Adrenal gland (tissue), 12 donors: ENCODE results near the gene CEP70. TPM values are rescaled to one million over a fixed set of nuclear protein-coding genes. Genes with fewer than 3 reads are reported as not detected.
"Not testable (repeated sequence)": the region's sequence is repeated elsewhere in the genome, so short reads cannot be mapped to it uniquely, and the experiment has no call there.

Source experiments
- DNase-seq, 7 donors: peaks; one replicate each; pipeline ENCODE4 v3.0.0-alpha.2; 2019 to 2020
- H3K27ac ChIP-seq, 5 donors: fragments of 200-600 bp; sonication (generic) in 4 of 5; 1 replicate in 3 of 5; 2 replicates in 2 of 5; pipeline versions ENCODE4 v1.5.1 to v1.8.0; 2016 to 2020; ENCODE audit warnings: mild to moderate bottlenecking in 1 of 5
- H3K27me3 ChIP-seq: fragments of 200-600 bp; 2 replicates; pipeline ENCODE4 v1.8.0; 2021
- H3K36me3 ChIP-seq, 2 donors: fragments of 200-600 bp; replicated peaks in 1 of 2; 1 replicate in 1 of 2; 2 replicates in 1 of 2; pipeline versions ENCODE4 v1.5.1 to v1.8.0; 2018 to 2022
- H3K4me1 ChIP-seq, 2 donors: fragments of 200-600 bp; replicated peaks in 1 of 2; 1 replicate in 1 of 2; 2 replicates in 1 of 2; pipeline versions ENCODE4 v1.5.1 to v1.8.0; 2018 to 2021
- H3K4me3 ChIP-seq, 4 donors: fragments of 200-600 bp; sonication (generic) in 3 of 4; one replicate each; pipeline ENCODE4 v1.5.1; 2016 to 2018
- H3K9me3 ChIP-seq, 3 donors: fragments of 200-600 bp; sonication (generic) in 1 of 3; replicated peaks in 1 of 3; 1 replicate in 2 of 3; 2 replicates in 1 of 3; pipeline versions ENCODE4 v1.5.1 to v1.8.0; 2016 to 2021
- CTCF ChIP-seq, 6 experiments: fragments of 450-650 bp in 4 of 6; fragments of 200-600 bp in 2 of 6; sonication (generic) in 1 of 6; IDR thresholded peaks; 1 replicate in 5 of 6; 2 replicates in 1 of 6; pipeline versions ENCODE4 v1.5.1 to v1.8.0; 2016 to 2021; ENCODE audit warnings: antibody characterized with exemption in 6 of 6, mild to moderate bottlenecking in 2 of 6, moderate library complexity in 1 of 6
- POLR2A ChIP-seq, 2 donors: fragments of 450-650 bp; IDR thresholded peaks; one replicate each; pipeline ENCODE4 v1.6.1; 2017; ENCODE audit warnings: antibody characterized with exemption in 2 of 2, mild to moderate bottlenecking in 2 of 2, moderate library complexity in 1 of 2
- WGBS, 4 donors: extraction: QIAGEN DNeasy Blood & Tissue Kit in 2 of 4; methylation state at CpG; one replicate each; pipeline versions ENCODE4 v1.1.5 to v1.1.7; 2013 to 2017; 5-methylcytosine and 5-hydroxymethylcytosine counted together
- intact Hi-C, 2 donors: fragments of 100-400 bp; cut with DNase I; formaldehyde crosslinking; loops; one replicate each; pipeline versions ENCODE4 v1.14.1 to v1.15.0; 2022 to 2023
- polyA plus RNA-seq, 3 donors: library from polyadenylated mRNA; stranded (reverse); fragments of 200-250 nt in 2 of 3; fragments of 350-450 nt in 1 of 3; fragmentation: Illumina TruSeq in 1 of 3; extraction: RNeasy Lipid Tissue Mini Kit (QIAGEN cat#74804) in 1 of 3; gene quantifications; one replicate each; pipeline ENCODE4 v1.2.3, GENCODE V29; 2013 to 2014
- total RNA-seq, 9 donors: library from RNA; depleted of rRNA in 4 of 9; stranded (reverse); fragments of >200 nt in 4 of 9; fragments of 120-200 nt in 1 of 9; fragmentation: NEBNext Ultra II Directional in 1 of 9; extraction: Animal tissue kit (Norgen Biotek cat#: 25700) in 1 of 9; gene quantifications; one replicate each; pipeline versions ENCODE4 v1.1.0 to v1.2.4, GENCODE V29; 2013 to 2023
- donor health status: healthy with polysubstance abuse.
- donor health status: Bipolar disorder and iron deficiency.
- donor health status: DM: yes; HTN: yes; CAD: no.
- donor health status: DM: no; HTN: no; CAD: no.
- donor health status: DM: no; HTN: no; CAD: no.
- donor health status: DM: yes; HTN: yes; CAD: no.

The CEP70 gene
- total and polyA plus RNA-seq, 12 donors, result 7.8 to 26.9 (median 16.4) TPM

- Histone ChIP-seq H3K4me3 (no peak overlapping the region), H3K9me3 (no peaks in the 10 kb centered on the region), H3K36me3 (no peaks in the 10 kb centered on the region), H3K4me1 (no peaks in the 10 kb centered on the region), H3K27ac (no peak overlapping the region), H3K27me3 (peaks cover 7% of the 10 kb centered on the region)
- TF ChIP-seq CTCF (IDR thresholded peaks at IDR 0.05), result no peak
- TF ChIP-seq POLR2A (IDR thresholded peaks at IDR 0.05), result no peak
- intact Hi-C loops, result no loop called here
- peak in 1 of 7 donors; percentile 12 for DNase-seq
- WGBS, 4 donors, result 82 to 86% (median 83%) methylated on average over 11 to 13 of the region's 13 CpGs
These were observed 138.0 kb downstream of the CEP70 start for GRCh38 chr3:138455801-138456716.

- H3K4me1 ChIP-seq, H3K36me3 ChIP-seq, H3K27me3 ChIP-seq, H3K4me3 ChIP-seq, H3K9me3 ChIP-seq, intact Hi-C loops, H3K27ac ChIP-seq, DNase-seq: not testable (repeated sequence)
- WGBS, 4 donors, result 67 to 92% (median 79%) methylated on average over 7 to 8 of the region's 8 CpGs
These were observed 140.1 kb downstream of the CEP70 start for GRCh38 chr3:138453940-138454339.

GRCh38 chr3:138452436-138452835, 141.6 kb downstream of the CEP70 start:
- intact Hi-C loops, result no loop called here
- no peaks in the 10 kb centered on the region for H3K4me1 ChIP-seq
- no peak for DNase-seq
- H3K27ac ChIP-seq, result no peak overlapping the region
- H3K36me3 ChIP-seq, result no peaks in the 10 kb centered on the region
- no peaks in the 10 kb centered on the region for H3K27me3 ChIP-seq
- TF ChIP-seq POLR2A (IDR thresholded peaks at IDR 0.05) (no peak), CTCF (IDR thresholded peaks at IDR 0.05) (no peak)
- no peaks in the 10 kb centered on the region for H3K9me3 ChIP-seq
- no peak overlapping the region for H3K4me3 ChIP-seq
- WGBS, 4 donors, result 58 to 75% (median 70%) methylated on average over 2 to 6 of the region's 6 CpGs

GRCh38 chr3:138451595-138452162, 142.4 kb downstream of the CEP70 start:
- 84 to 94% (median 87%) methylated on average over 34 to 43 of the region's 43 CpGs for WGBS, 4 donors

More at GRCh38 chr3:138451595-138452162, 142.4 kb downstream of the CEP70 start:
- intact Hi-C loops, result no loop called here
- DNase-seq, result no peak
- Histone ChIP-seq H3K27ac (no peak overlapping the region), H3K9me3 (no peaks in the 10 kb centered on the region), H3K4me3 (no peak overlapping the region), H3K27me3 (no peaks in the 10 kb centered on the region), H3K36me3 (no peaks in the 10 kb centered on the region), H3K4me1 (no peaks in the 10 kb centered on the region)
- TF ChIP-seq CTCF (IDR thresholded peaks at IDR 0.05) (no peak), POLR2A (IDR thresholded peaks at IDR 0.05) (no peak)
